ENCODE measurements around the gene DCT.
A peak's percentile ranks its signal among the peaks of the same experiment; 100 is the strongest.

DCT gene

GRCh38 chr13:94395860-94396259 is 83.6 kb downstream of the DCT start:
- DNase-seq (ENCODE audit: low read depth in 2 of 2): no peak

DNA sequence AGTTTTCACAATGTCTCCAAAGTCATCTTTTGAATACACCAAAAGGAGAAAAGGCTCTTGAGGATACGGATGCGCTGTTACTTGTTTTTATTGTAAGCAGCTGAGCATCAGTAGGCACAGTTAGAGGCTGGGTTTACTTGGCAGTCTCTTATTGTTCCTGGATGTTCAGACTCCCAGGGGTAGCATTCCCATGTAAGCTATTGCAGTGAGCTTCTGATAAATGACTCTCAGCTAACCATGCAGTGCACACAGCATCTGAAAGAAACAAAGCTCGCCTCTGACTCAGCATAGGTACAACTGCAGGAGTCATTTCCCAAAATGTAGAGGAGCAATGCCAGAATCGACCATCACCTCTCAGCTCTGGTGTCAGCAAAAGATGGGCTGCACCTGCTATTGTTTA is 84.8 kb downstream of the DCT start:
- no peak for DNase-seq (ENCODE audit: low read depth in 2 of 2)

DNA sequence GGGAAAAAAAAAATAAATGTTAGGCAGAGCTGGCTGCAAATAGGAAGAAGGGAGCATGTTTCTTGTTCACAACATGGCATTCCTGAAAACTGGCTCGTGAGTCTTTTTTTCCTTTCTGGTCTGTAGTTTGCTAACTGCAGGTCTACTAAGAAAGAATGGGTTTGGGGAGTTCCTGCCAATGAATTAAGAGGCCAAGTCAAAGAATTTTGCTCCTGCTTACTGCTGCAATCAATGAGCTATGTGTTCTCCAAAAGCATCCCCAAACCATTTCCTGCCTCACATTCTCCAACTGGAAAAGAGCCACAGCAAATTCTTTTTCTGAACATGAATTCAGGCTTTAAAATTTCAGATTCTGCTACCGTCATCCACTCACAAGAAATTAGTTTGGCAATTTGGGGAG is 88.6 kb downstream of the DCT start:
- DNase-seq (ENCODE audit: low read depth in 2 of 2): peak; percentile 23 to 31

DNA sequence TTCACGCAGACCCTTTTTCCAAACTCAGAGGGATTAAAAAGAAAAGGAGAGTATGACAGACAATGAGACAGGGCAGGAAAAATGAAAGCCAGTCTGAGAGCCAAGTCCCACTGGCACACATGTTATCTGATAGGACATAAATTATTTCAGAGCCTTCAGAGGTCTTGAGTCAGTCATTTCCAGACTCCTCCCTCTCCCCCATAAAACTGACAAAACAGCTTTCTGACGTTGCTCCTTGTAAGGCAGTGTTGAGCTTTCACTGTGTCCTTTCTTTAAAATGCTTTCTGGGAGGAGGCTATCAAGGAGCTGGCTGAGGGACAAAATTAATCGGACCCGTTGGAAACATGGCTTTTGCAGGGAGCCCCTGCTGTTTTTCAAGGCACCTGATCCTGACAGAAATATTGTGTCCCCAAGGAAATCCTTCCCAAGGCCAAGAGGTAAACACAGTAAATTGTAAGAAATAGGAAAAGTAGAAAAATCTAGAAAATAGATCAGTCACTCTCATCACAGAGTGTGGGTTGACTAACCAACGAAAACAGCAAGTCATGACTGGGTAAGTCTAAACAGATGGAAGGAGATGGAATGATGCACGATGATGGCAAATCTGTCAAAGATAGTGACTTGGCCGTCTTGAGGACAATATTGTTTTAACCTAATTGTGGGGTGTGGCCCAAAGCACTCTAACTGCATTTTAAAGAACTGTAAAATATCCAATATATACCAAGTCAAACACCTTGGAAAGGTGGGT is 89.7 kb downstream of the DCT start:
- DNase-seq (ENCODE audit: low read depth in 2 of 2): no peak

- no peak for DNase-seq (ENCODE audit: low read depth in 2 of 2)
Measured at GRCh38 chr13:94387047-94387446, 92.4 kb downstream of the DCT start.
